ENCODE results near the gene HTR1D. TPM values are rescaled to one million over a fixed set of nuclear protein-coding genes. Genes with fewer than 3 reads are reported as not detected.
A peak's percentile ranks its signal among the peaks of the same experiment; 100 is the strongest.

HTR1D gene
- total RNA-seq, 1 experiment from 2014 or later = 5.4 TPM

- ChIA-PET CTCF (interaction anchor here (0.7 to 3.2 kb wide), 21 partner anchors 9 to 313 kb away, joined by 3 to 48 read pairs (median 5); no protein-coding TSS in a partner anchor), POLR2A (interaction anchor here (0.5 to 1.2 kb wide), 2 partner anchors 14 to 20 kb away, joined by 3 to 5 read pairs; no protein-coding TSS in a partner anchor)
- no peaks in the 10 kb centered on the region for H3K9me3 Mint-ChIP-seq
- ATAC-seq (peak; percentile 20), DNase-seq (ENCODE audit: low spot score) (peak; percentile 20)
- H3K4me1 Mint-ChIP-seq = peaks cover 20% of the 10 kb centered on the region
- no peak overlapping the region for H3K27ac Mint-ChIP-seq
- peak overlapping the region; percentile 65 for H3K4me3 Mint-ChIP-seq
- TF ChIP-seq NFE2L1 (CRISPR knock-in tag; IDR thresholded peaks at IDR 0.05) = no peak
- TF ChIP-seq MYBL2 (CRISPR knock-in tag; IDR thresholded peaks at IDR 0.05) = no peak
- TF ChIP-seq ZBTB43 (CRISPR knock-in tag; IDR thresholded peaks at IDR 0.05) = no peak
- no peak for TF ChIP-seq ZNF396 (CRISPR knock-in tag; IDR thresholded peaks at IDR 0.05; ENCODE audit: borderline replicate concordance)
- no peak for TF ChIP-seq ZNF281 (CRISPR knock-in tag; IDR thresholded peaks at IDR 0.05)
- no peak for TF ChIP-seq ZNF232 (CRISPR knock-in tag; IDR thresholded peaks at IDR 0.05)
- no peak for TF ChIP-seq ZNF317 (CRISPR knock-in tag; IDR thresholded peaks at IDR 0.05; ENCODE audit: borderline replicate concordance, low read depth)
- no peak for TF ChIP-seq IRF1 (CRISPR knock-in tag; IDR thresholded peaks at IDR 0.05)
- H3K36me3 Mint-ChIP-seq = no peaks in the 10 kb centered on the region
- H3K27me3 Mint-ChIP-seq (ENCODE audit: low read depth) = peaks cover 27% of the 10 kb centered on the region
Observed at GRCh38 chr1:23215751-23216449, 1.4 kb downstream of the HTR1D start.

- H3K27me3 Mint-ChIP-seq (ENCODE audit: low read depth) = peaks cover 27% of the 10 kb centered on the region
- CTCF ChIA-PET = interaction anchor here (1.2 to 3.2 kb wide), 7 partner anchors 10 to 195 kb away, joined by 3 to 31 read pairs (median 8); no protein-coding TSS in a partner anchor
- POLR2A ChIA-PET = no interaction called here
- no peak overlapping the region for H3K27ac Mint-ChIP-seq
- ATAC-seq (no peak), DNase-seq (ENCODE audit: low spot score) (no peak)
- H3K36me3 Mint-ChIP-seq = no peaks in the 10 kb centered on the region
- no peaks in the 10 kb centered on the region for H3K9me3 Mint-ChIP-seq
- TF ChIP-seq GABPB1 (CRISPR knock-in tag; IDR thresholded peaks at IDR 0.05) = no peak
- H3K4me1 Mint-ChIP-seq = peaks cover 20% of the 10 kb centered on the region
- H3K4me3 Mint-ChIP-seq = no peak overlapping the region
Observed at GRCh38 chr1:23215291-23215690, 2.0 kb downstream of the HTR1D start.

- Mint-ChIP-seq H3K27ac (no peak overlapping the region), H3K27me3 (ENCODE audit: low read depth) (peaks cover 23% of the 10 kb centered on the region), H3K4me1 (peaks cover 20% of the 10 kb centered on the region), H3K4me3 (no peak overlapping the region), H3K36me3 (no peaks in the 10 kb centered on the region), H3K9me3 (no peaks in the 10 kb centered on the region)
- ChIA-PET CTCF (interaction anchor here (3.2 kb wide), 1 partner anchor 14 kb away, joined by 31 read pairs; no protein-coding TSS in a partner anchor), POLR2A (no interaction called here)
- DNase-seq (ENCODE audit: low spot score) (no peak), ATAC-seq (no peak)
- TF ChIP-seq SMAD4 (CRISPR knock-in tag; IDR thresholded peaks at IDR 0.05) (no peak), AR (CRISPR knock-in tag; IDR thresholded peaks at IDR 0.05) (no peak), ATF3 (CRISPR knock-in tag; conservative IDR thresholded peaks at IDR 0.05) (no peak), CREB1 (CRISPR knock-in tag; IDR thresholded peaks at IDR 0.05) (no peak), FOXJ3 (CRISPR knock-in tag; IDR thresholded peaks at IDR 0.05; ENCODE audit: borderline replicate concordance) (no peak), ESRRA (CRISPR knock-in tag; IDR thresholded peaks at IDR 0.05; ENCODE audit: borderline replicate concordance) (no peak), OVOL2 (CRISPR knock-in tag; IDR thresholded peaks at IDR 0.05; ENCODE audit: borderline replicate concordance) (no peak), TEAD4 (CRISPR knock-in tag; IDR thresholded peaks at IDR 0.05) (no peak), EMX1 (CRISPR knock-in tag; IDR thresholded peaks at IDR 0.05) (no peak), SOX15 (CRISPR knock-in tag; IDR thresholded peaks at IDR 0.05) (no peak), SMAD3 (CRISPR knock-in tag; IDR thresholded peaks at IDR 0.05; ENCODE audit: borderline replicate concordance) (no peak), ZNF281 (CRISPR knock-in tag; IDR thresholded peaks at IDR 0.05) (no peak)
Observed at GRCh38 chr1:23214640-23215039, 2.7 kb downstream of the HTR1D start.

Measured in WTC11 (cell line).